Natural killer cell (primary cell): ENCODE measurements around the gene DEGS2. TPM values are rescaled to one million over a fixed set of nuclear protein-coding genes. Genes with fewer than 3 reads are reported as not detected.

Experiments used
- ATAC-seq, 3 donors: fragments of 150-1000 bp in 2 of 3; fragments of 200-7000 bp in 1 of 3; cut with Tn5 transposase; 1 replicate in 1 of 3; 2 replicates in 2 of 3; pipeline ENCODE4 v1.10.0; 2021; ENCODE audit warnings: mild to moderate bottlenecking in 2 of 3, moderate library complexity in 2 of 3
- DNase-seq, 2 donors: peaks; one replicate each; pipeline versions ENCODE4 v3.0.0 to v3.0.0-alpha.2; 2013 to 2021; ENCODE audit warnings: mixed read lengths in 1 of 2
- H3K27ac ChIP-seq: one replicate; pipeline ENCODE4 v1.5.1; 2013; ENCODE audit warnings: mild to moderate bottlenecking, low read length
- H3K27me3 ChIP-seq: one replicate; pipeline ENCODE4 v1.6.1; 2013; ENCODE audit warnings: low read length; ENCODE audit not compliant: control insufficient read depth, insufficient read depth
- H3K36me3 ChIP-seq: one replicate; pipeline ENCODE4 v1.6.1; 2013; ENCODE audit warnings: low read length; ENCODE audit not compliant: control insufficient read depth, insufficient read depth
- H3K4me1 ChIP-seq: one replicate; pipeline ENCODE4 v1.6.1; 2013; ENCODE audit warnings: low read length; ENCODE audit not compliant: control insufficient read depth, insufficient read depth
- H3K4me3 ChIP-seq: one replicate; pipeline ENCODE4 v1.5.1; 2013; ENCODE audit warnings: low read length
- H3K9me3 ChIP-seq: one replicate; pipeline ENCODE4 v1.6.1; 2013; ENCODE audit warnings: low read length; ENCODE audit not compliant: control insufficient read depth, insufficient read depth
- H3K27ac Mint-ChIP-seq, 2 donors: one replicate each; pipeline ENCODE4 v1.8.0; 2022; ENCODE audit warnings: mild to moderate bottlenecking in 2 of 2, mixed read lengths in 2 of 2, moderate library complexity in 1 of 2
- H3K27me3 Mint-ChIP-seq, 2 donors: one replicate each; pipeline ENCODE4 v1.8.0; 2022; ENCODE audit warnings: low read depth in 2 of 2, mixed read lengths in 2 of 2
- H3K36me3 Mint-ChIP-seq: one replicate; pipeline ENCODE4 v1.8.0; 2022; ENCODE audit warnings: mixed read lengths
- H3K4me1 Mint-ChIP-seq, 2 donors: one replicate each; pipeline ENCODE4 v1.8.0; 2022; ENCODE audit warnings: mixed read lengths in 2 of 2
- H3K4me3 Mint-ChIP-seq: one replicate; pipeline ENCODE4 v1.8.0; 2022; ENCODE audit warnings: mild to moderate bottlenecking, moderate library complexity, mixed read lengths
- H3K9me3 Mint-ChIP-seq, 2 donors: one replicate each; pipeline ENCODE4 v1.8.0; 2022; ENCODE audit warnings: mixed read lengths in 2 of 2
- CTCF ChIP-seq: fragments of 200-600 bp; IDR thresholded peaks from one replicate; pipeline ENCODE4 v1.8.0; 2022; ENCODE audit warnings: antibody characterized with exemption
- WGBS: methylation state at CpG from one replicate; pipeline ENCODE4 v1.1.7; 2013; ENCODE audit warnings: missing lambda C conversion rate; ENCODE audit not compliant: insufficient coverage; 5-methylcytosine and 5-hydroxymethylcytosine counted together
- intact Hi-C: fragments of 100-400 bp; cut with micrococcal nuclease; formaldehyde crosslinking; loops from one replicate; pipeline ENCODE4 v1.14.2; 2022
- total RNA-seq, 4 donors: library from RNA; stranded (reverse); fragments of 120-200 nt in 1 of 4; gene quantifications; one replicate each; pipeline versions ENCODE4 v1.2.3 to v1.2.4, GENCODE V29; 2013 to 2022

Gene DEGS2
- total RNA-seq, 3 donors from 2014 or later (not counting 1 experiment from before 2014, with no cell fraction given), result 0.60 to 7.1 (median 4.4) TPM

- peaks cover 13 to 23% of the 10 kb centered on the region in 2 donors for H3K4me1 Mint-ChIP-seq
- H3K36me3 Mint-ChIP-seq, result no peaks in the 10 kb centered on the region
- Histone ChIP-seq H3K27ac (no peak overlapping the region), H3K4me3 (no peak overlapping the region), H3K4me1 (peaks cover 14% of the 10 kb centered on the region), H3K27me3 (no peaks in the 10 kb centered on the region), H3K9me3 (no peaks in the 10 kb centered on the region), H3K36me3 (peaks cover 92% of the 10 kb centered on the region)
- WGBS, result 91% methylated on average over 20 of the region's 20 CpGs
- intact Hi-C loops, result no loop called here
- H3K27ac Mint-ChIP-seq, result peak overlapping the region; percentile 33 to 85
- H3K4me3 Mint-ChIP-seq, result no peak overlapping the region
- no peak for TF ChIP-seq CTCF
- no peak for DNase-seq
- H3K9me3 Mint-ChIP-seq, result no peaks in the 10 kb centered on the region
- no peak for ATAC-seq
- H3K27me3 Mint-ChIP-seq, result no peaks in the 10 kb centered on the region
Observed at GRCh38 chr14:100124551-100125088, 34.8 kb downstream of the DEGS2 start.

GRCh38 chr14:100123618-100124017, 35.8 kb downstream of the DEGS2 start:
- H3K4me1 Mint-ChIP-seq, result peaks cover 20 to 27% of the 10 kb centered on the region in 2 donors
- Histone ChIP-seq H3K27ac (no peak overlapping the region), H3K4me1 (peaks cover 14% of the 10 kb centered on the region), H3K36me3 (peaks cover 87% of the 10 kb centered on the region), H3K4me3 (no peak overlapping the region), H3K9me3 (no peaks in the 10 kb centered on the region), H3K27me3 (no peaks in the 10 kb centered on the region)
- H3K27me3 Mint-ChIP-seq, result no peaks in the 10 kb centered on the region
- 96% methylated on average over 9 of the region's 10 CpGs for WGBS
- DNase-seq (no peak), ATAC-seq (no peak)
- no peak overlapping the region for H3K4me3 Mint-ChIP-seq
- peak overlapping the region; percentile 22 to 33 for H3K27ac Mint-ChIP-seq
- no peaks in the 10 kb centered on the region for H3K36me3 Mint-ChIP-seq
- intact Hi-C loops, result no loop called here
- H3K9me3 Mint-ChIP-seq, result no peaks in the 10 kb centered on the region
- no peak for TF ChIP-seq CTCF

- DNase-seq (no peak), ATAC-seq (no peak)
- H3K27ac ChIP-seq, result no peak overlapping the region
- no peak overlapping the region for H3K4me3 Mint-ChIP-seq
- no peaks in the 10 kb centered on the region for H3K9me3 ChIP-seq
- peaks cover 14% of the 10 kb centered on the region for H3K4me1 ChIP-seq
- H3K27me3 ChIP-seq, result no peaks in the 10 kb centered on the region
- no peaks in the 10 kb centered on the region for H3K9me3 Mint-ChIP-seq
- H3K4me1 Mint-ChIP-seq, result peaks cover 28 to 30% of the 10 kb centered on the region in 2 donors
- TF ChIP-seq CTCF, result no peak
- H3K4me3 ChIP-seq, result no peak overlapping the region
- no peaks in the 10 kb centered on the region for H3K36me3 Mint-ChIP-seq
- intact Hi-C loops, result no loop called here
- H3K36me3 ChIP-seq, result peaks cover 89% of the 10 kb centered on the region
- no peaks in the 10 kb centered on the region for H3K27me3 Mint-ChIP-seq
- 90% methylated on average over 8 of the region's 8 CpGs for WGBS
- peak overlapping the region in 1 of 2 donors; percentile 33 for H3K27ac Mint-ChIP-seq
Observed at GRCh38 chr14:100122481-100123223, 36.8 kb downstream of the DEGS2 start.
